WI38 (cell line): ENCODE measurements around the gene EEIG1.

Experiments
- H3K4me3 ChIP-seq: 2 replicates; pipeline ENCODE4 v1.5.1; 2011; ENCODE audit warnings: low read depth, mild to moderate bottlenecking, control low read depth, low read length
- CTCF ChIP-seq: IDR thresholded peaks from 2 replicates; pipeline ENCODE4 v1.5.1; 2012; ENCODE audit warnings: low read depth, mild to moderate bottlenecking, control low read depth, low read length

EEIG1 gene

GRCh38 chr9:127945942-127946341 lies 34.8 kb downstream of the EEIG1 start:
- TF ChIP-seq CTCF, result no peak
- H3K4me3 ChIP-seq, result no peak overlapping the region

GRCh38 chr9:127945338-127945737 lies 35.5 kb downstream of the EEIG1 start:
- H3K4me3 ChIP-seq, result no peak overlapping the region
- TF ChIP-seq CTCF, result no peak

GRCh38 chr9:127944586-127945218 lies 36.1 kb downstream of the EEIG1 start:
- TF ChIP-seq CTCF, result no peak

GRCh38 chr9:127943731-127944144 lies 37.1 kb downstream of the EEIG1 start:
- TF ChIP-seq CTCF, result peak; percentile 95
- H3K4me3 ChIP-seq, result no peak overlapping the region

More at GRCh38 chr9:127944586-127945218, 36.1 kb downstream of the EEIG1 start:
- H3K4me3 ChIP-seq, result no peak overlapping the region

- TF ChIP-seq CTCF, result no peak
- no peak overlapping the region for H3K4me3 ChIP-seq
Measured at GRCh38 chr9:127943011-127943662, 37.7 kb downstream of the EEIG1 start.

- H3K4me3 ChIP-seq, result no peak overlapping the region
- TF ChIP-seq CTCF, result peak; percentile 92
Measured at GRCh38 chr9:127942216-127943010, 38.4 kb downstream of the EEIG1 start.

- H3K4me3 ChIP-seq, result no peak overlapping the region
- no peak for TF ChIP-seq CTCF
Measured at GRCh38 chr9:127941961-127942215, 38.9 kb downstream of the EEIG1 start.
